HG03159 (cell line): ENCODE data around the gene BSN.

ENCODE experiments used
- ATAC-seq: cut with Tn5 transposase; IDR thresholded peaks from one replicate; pipeline ENCODE4 v1.9.1; 2021; ENCODE audit warnings: mild to moderate bottlenecking, moderate library complexity; ENCODE audit not compliant: unreplicated experiment

BSN gene

DNA sequence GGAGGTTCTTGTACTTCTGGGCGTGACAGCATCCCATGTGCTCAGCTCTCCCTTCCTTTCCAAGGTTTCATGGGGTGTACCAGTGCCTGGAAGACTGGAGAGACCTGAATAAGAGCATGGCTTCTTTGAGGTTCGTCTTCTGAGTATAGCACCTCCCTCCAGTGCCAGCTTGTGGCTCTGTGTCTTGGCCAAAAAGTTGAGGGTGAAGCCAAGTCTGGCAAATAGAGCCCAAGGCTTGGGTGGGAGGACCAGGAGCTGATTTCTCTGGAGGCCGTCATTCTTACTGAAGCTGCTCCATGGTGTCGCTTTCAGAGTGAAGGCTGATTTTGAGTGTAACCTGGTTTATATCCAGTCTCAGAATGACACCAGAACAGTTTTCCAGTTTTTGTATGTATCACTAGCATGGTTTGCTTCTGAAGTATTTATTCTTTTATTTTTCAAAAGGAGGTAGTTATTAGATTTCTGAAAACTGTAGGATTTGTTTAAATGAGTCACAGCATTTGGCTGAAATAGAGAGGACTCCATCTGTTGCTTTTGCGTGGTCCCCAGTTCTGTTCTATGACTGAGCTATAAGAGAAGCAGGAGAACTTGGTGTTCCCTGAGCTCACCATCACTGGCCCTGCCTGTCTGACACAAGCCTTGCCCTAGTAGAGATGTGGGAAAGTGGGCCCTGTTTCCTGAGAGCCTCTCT, 47.2 kb downstream of the BSN start:
- no peak for ATAC-seq

DNA sequence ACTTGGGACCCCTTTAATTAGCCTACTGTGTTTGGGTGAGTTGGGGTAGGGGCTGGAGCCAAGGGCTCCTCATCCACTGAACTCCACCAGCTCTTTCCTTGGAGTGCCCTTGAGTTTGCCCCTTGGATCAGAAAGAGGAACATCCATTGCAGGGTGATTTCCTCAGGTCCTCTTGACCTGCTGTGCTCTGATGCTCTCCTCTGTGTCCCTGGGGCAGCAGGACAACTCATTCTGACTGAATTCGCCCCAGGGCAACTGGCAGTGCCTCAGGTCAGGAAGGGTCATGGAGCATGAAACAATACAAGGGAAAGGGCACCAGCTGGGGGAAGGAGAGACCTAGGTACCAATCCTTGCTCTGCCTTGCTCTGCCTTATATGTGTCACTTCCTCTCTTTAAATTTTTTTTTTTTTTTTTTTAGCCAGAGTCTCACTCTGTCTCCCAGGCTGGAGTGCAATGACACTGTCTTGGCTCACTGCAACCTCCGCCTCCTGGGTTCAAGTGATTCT, 47.8 kb downstream of the BSN start:
- ATAC-seq, result no peak

DNA sequence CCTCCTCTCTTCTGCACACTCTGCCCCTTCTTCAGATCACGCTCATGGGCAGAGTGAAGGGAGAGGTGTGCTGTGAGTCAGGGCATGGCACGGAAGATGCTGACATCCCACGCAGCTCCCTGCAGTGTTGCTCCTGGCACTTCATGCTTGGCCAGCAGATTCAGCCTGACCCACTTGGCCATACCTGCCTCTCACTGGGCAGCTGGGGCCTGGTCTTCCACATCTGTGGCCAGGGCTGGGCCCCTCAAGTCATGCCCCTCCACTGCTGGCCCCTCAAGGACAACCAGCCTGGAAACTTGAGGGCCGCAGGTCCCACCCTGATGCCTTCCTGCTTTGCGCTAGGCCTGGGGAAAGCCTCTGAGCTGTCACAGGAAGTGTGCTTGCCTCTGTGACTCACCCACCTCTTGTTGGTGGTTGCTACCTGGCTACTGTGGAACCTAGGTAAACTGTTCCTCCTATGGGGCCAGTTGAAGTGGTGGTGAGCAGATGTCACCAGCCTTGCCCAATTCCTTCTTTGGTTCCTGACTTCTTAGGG, 48.7 kb downstream of the BSN start:
- no peak for ATAC-seq

DNA sequence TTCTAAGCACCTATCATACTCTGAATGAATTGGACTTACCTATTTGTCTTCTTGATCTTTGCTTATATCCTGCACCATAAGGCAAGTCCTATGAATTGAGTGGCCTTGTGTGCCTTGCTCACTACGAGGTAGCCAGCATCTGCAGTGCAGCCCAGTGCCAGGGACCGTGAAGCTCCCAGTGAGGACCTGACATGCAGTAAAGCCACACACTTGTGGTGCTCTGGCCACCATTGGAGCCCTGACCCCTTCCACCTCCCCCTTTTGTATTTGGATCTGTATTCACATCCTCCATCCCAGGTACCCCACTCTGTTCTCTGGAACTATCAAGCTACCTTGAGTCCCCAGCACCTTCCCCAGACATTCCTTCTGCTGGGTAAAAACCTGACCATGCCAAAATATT, 52.1 kb downstream of the BSN start:
- no peak for ATAC-seq

DNA sequence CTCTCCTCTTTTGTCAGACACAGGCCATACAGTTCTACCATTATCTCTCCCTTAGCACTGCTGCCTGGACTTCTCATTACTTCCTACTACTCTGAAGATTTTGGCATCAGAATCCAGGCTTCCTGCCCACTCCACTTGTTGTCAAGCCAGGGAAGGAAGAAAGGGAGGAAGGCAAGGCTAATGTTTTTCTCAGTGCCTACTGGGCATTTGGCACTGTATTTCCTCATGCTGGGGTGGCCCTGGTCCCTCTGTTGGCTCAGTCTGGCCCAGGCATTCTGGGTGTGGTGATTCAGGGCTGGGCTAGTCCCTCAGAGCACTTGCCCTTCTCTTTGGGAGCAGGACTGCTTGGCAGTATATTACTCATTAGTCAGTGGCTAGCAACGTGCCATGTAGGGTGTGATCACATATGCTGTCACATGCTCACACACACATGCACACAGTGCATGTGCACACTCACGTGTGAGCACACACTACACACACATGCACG, 52.9 kb downstream of the BSN start:
- ATAC-seq, result no peak

DNA sequence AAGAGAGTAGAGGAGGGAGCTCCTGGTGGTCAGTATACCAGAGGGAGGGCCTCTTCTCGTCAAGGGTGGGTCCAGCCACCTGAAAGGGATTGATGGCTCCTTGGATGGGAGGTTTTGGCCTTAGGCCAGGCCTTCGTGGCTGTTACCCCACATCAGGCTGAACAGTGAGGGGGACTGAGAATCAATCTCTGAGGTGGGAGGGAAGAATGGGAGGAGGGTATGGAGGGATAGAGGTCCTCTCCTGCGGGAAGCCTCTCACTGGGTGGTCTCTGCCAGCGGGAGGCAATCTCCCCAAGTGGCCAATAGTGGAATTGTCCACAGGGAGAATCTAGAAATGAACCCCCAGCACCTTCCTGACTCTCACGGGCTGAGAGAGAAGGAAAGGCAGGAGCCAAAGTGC, 53.5 kb downstream of the BSN start:
- no peak for ATAC-seq

DNA sequence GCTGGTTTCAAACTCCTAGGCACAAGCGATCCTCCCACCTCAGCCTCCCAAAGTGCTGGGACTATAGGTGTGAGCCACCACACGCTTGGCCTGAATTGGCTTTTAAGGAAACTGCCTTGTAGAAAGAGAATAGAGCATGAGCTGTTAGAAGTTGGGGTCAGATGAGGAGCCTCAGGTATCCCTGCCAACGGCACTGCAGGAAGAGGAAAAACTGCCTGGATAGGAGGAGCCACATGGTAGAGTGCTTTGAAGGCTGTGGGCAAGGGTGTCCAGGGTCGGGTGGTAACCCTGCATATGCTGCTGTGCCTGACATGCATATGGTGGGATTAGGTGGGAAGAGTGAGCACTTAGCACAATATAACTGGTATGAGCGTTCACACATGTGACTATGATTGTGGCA, 55.0 kb downstream of the BSN start:
- no peak for ATAC-seq

DNA sequence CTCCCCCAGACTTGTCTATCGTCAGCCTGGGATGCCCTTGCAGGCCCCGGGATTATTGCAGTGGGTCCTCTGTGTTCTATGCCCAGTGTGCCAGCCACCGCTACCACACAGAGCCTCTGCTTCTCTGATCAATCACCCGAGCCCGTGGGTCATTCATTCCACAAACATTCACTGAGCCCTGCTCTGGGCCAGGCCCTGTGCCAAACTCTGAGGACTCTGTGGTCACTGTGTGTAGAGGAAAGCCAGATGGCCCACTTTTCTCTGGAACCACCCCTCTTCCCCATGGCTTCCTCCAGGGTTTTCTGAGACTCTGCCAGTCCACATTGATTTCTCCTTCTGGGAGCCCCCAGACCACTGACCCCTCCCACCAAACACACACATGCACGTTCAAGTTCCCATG, 55.5 kb downstream of the BSN start:
- ATAC-seq, result no peak

DNA sequence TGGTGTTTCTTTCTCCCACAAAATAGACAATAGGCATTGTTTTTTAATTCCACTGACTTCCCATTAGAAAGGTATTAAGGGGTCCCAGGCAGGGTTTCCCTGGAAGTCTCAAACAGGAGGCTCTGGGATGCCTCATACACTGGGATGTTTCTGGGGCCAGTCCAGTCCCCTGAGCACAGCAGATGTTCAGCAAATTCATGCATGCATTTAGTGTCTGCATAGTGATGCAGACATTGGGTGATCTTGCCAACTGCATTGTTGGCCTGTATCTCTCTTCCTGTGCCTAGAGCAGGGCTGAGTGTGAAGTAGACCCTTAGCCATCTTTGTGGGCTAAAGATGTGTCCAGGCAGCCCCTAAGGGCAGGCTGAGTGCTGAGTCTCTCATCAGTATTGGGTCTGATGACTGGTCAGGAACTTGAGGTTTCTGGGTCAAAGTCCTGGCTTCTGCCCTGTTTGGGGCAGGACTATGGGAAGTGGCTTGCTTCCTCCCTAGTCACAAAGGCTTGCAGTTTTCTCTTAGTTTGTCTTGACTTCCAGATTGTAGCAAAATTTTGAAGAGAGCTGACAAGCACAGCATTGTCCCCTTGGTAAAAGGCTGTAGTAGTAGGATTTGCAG, 56.5 kb downstream of the BSN start:
- no peak for ATAC-seq

DNA sequence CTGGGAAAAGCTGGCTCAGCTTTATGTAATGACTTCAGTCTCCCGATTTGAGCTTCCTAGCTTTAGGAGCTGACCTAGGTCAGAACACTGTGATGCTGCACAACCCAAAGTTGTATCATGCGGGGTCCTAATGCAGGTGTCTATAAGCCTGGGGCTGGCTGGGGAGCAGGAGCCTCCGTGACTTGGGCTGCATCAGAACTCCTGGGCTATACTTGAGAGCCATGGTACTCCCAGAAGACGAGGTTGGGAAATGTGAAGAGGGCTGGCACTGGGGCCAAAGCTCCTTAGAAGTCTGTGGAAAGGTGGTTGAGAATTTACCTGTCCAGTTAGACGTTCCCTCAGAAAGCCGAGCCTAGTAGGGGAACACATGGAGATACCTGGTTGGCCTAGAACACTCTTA, 57.0 kb downstream of the BSN start:
- no peak for ATAC-seq

DNA sequence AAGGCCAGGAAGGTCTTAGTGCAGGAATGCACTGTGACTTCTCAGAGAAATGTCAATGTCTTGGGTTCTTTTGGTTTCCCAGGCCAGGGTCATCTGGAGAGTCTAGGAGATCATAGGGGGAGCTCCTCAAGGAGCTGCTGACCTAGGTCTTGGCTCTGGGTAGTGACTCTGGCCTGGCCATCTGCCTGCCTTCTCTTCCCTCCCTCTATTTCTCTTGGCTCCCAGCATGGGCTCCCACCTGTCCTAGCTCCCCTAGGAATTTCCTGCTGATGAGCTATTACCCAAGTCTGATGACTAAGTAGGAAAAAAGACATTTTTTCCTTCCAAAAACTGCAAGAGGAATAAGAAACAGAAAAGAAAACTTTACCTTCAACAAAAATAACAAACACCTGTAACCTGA, 57.4 kb downstream of the BSN start:
- no peak for ATAC-seq

DNA sequence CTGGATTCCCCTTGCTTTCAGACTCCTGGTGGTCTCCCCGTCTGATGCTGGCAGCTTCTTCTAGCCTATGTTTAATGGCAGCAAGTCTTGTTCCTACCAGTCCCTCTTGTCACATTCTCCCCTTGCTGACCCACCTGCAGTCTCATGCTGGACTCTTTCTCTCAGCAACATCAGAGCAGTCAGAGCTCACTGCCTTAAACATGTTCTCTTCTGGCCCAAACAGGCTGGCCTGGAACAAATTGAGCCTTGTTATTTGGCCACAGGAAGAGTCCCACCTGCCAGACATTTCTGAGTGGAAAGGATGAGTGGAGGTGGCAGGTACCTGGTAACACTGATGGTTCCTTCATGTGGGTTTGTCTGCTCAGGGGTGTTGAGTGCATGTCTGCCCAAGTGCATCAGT, 60.7 kb downstream of the BSN start:
- no peak for ATAC-seq

DNA sequence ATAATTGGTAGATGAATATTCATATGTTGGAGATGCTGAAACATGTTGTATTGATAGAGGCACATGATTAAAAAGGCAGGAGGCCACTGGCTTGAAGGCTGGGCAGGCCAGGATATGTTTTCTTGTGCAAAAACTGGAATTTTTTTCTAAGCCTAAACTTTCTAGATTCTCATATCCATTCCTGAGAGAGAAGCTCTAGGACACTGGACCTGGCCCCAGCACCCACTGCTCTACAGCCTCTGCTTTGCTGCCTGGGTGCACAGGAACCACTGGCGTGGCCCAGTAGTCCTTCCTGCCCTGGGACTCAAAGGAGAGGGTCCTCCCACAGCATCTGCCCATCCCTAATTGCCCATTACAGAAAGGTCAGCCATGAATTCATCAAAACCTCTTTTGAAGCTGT, 61.8 kb downstream of the BSN start:
- ATAC-seq, result no peak

DNA sequence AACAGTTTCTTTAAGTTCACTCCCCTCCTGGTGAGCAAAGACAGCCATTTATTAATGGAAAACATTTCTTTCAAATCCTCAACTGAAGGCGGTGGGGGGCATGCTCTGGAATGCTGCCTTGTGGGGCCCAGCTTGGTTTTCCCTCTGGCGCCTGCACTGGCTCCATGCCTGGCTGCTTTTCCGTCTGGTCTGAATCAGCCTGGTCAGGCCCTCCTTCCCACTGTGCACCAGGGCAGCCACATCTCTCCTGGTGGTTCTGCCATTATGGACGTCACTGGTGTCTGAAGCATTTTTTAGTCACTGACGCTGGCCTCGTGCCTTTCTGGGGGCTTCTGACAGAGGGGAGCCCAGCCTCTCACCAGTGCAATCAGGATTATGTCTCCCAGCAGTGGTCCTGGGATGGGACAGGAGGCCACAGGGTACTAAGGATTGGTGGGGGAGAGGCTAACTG, 62.2 kb downstream of the BSN start:
- no peak for ATAC-seq

DNA sequence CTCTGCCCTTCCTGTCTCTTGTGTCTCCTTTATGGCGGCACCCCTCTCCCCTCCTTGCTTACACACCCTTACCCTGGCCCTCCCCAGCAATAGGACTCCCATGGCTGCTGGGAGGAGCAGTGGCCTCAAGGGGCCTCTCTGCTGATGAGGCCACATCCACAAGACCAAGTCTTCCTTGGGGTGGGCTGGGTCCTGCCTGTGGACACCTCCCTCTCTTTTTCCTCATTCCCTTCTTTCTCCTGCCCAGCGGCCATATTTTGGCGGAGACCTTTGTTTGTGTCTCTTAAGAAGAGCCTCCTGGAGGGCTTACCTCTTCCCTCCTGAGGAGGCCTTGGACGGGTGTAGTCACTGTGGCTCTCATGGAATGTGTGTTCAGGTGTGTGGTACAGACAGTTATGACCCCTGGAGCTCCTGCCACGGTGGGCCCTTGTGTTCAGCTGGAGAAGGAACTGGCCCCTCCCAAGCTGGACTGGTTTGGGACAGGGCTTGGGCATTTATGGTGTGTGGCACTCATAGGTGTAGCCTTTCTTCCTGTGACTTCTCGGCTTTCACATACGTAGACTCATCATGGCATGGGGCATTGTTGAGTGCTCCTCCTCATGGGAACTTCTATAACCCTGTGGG, 63.2 kb downstream of the BSN start:
- ATAC-seq, result no peak

DNA sequence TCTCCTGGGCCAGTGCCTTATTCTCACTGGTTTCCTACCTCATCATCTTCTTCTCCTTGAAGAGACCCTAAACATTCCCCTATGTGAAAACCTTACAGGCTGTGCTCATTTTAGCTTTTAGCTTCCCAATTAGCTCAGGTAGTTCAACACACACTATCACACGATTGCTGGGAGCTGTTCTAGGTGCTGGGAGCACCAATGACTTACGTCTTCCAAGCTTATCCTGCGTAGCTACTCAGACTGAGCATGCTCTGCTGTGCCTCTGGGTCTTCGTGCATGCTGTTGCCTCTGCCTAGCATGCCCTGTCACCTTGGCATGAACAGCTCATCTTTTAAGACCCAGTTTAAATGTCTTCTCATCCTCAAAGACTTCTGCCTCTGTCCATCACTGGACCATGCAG, 64.1 kb downstream of the BSN start:
- ATAC-seq, result no peak

DNA sequence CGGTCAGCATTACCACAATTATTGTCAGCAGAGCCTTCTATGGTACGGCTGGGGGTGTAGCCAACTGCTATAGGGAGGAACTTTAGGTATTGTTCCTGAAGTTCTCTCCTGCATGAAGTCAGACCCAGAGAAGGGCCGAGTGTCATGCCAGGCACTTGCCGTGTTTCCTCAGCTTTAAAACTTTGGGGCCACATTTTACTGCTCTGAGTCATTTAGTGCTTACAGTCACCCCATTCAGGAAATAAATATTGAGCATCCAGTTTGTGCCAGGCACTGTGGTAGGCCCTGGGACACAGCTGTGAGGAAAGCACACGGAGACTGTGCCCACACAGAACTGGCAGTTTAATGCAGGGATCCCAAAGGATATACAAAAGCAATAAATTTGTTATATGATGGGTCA, 65.4 kb downstream of the BSN start:
- ATAC-seq, result no peak

DNA sequence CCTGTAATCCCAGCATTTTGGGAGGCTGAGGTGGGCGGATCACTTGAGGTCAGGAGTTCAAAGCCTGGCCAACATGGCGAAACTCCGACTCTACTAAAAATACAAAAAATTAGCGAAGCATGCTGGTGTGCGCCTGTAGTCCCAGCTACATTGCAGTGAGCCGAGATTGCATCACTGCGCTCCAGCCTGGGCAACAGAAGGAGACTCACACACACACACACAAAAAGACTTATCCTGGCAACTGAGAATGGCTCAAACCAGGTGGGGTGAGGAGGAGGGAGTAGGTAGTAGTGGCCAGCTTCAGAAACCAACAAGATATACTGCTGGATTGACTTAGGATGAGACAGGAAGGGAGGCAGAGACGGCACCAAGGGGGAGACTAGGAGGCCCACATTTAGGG, 66.5 kb downstream of the BSN start:
- ATAC-seq, result no peak

DNA sequence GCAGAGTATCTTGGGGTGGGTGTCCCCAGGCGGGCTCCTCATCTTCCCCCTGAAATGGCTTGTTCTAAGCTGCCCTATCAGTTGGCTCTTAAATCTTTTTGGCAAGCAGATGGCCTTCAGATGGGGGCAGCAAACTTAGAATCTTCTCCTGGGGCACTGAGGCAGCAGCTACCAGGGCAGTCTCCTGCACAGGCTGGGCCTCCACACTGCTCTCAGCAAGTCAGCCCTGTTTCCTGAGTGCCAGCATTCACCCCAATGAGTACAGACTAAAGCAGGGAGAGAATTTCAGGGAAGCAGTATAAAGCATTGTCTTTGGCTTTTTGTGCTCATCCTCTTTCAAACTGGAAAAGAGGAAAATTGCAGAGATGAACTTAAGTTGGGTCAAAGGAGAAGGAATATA, 68.8 kb downstream of the BSN start:
- ATAC-seq, result no peak

DNA sequence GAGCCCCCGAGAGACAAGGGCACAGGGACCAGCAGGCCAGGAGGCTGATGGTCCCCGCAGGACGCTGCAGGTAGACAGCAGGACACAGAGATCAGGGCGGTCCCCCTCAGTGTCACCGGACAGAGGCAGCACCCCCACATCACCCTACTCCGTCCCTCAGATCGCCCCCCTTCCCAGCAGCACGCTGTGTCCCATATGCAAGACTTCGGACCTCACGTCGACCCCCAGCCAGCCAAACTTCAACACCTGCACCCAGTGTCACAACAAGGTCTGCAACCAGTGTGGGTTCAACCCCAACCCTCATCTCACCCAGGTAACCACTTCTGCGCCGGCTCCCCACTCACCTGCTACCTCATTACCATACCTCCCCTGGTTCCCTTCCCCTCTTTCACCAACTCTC, 70.8 kb downstream of the BSN start:
- no peak for ATAC-seq

DNA sequence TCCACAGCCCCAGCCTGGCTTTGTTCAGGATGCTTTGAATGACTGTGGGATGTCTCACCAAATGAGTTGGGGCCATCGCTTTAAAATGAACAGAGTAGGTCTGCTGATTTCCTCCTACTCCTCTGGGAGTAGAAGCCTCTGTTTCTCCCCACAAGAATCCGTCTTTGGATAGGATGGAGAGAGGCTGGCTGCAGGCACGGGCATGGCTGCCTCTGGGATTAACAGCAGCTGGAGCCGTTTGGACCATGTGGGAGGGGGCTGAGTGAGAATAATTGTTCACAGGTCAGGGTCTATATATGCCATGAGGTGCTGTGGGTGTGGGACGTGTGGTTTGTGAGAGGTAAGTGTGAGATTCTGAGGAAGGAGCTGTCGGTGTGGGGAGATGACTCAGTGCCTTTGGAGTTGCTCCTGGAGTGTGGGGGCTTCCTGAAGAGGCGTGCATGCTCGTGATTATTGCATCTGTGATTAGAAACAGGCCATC, 71.9 kb downstream of the BSN start:
- ATAC-seq, result no peak

DNA sequence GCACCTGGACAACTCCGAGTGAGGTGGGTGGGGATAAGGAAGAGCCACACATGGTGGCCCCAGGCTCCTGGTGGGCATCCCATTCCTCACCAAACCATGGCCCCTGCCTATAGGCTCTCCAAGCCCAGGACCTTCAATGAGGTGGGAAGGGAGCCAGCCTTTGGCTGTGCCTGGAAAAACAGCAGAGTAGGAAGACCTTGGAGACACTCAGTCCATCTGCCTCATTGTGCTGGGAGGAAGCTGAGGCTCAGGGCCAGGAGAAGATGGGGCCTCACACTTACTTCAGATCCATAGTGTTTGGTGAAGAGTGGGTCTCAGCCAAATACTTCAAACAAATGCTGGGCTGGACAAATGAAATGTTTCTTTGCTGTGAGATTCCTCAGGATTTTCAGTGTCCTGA, 72.5 kb downstream of the BSN start:
- ATAC-seq, result no peak
